CD4-positive, alpha-beta T cell (primary cell): ENCODE data around the gene DIAPH2. TPM values are rescaled to one million over a fixed set of nuclear protein-coding genes. Genes with fewer than 3 reads are reported as not detected.

Source experiments
- ATAC-seq: fragments of 200-7000 bp; cut with Tn5 transposase; one replicate; pipeline ENCODE4 v1.10.0; 2022; ENCODE audit warnings: mild to moderate bottlenecking; ENCODE audit not compliant: poor library complexity
- CTCF ChIA-PET: fragments of 350-600 bp; sonication (Branson Sonifier 250); formaldehyde crosslinking; loops from one replicate; lab custom pipeline; 2021; ENCODE audit warnings: antibody characterized with exemption, inconsistent platforms; lab: Charles Lee
- POLR2A ChIA-PET: fragments of 350-600 bp; sonication (Branson Sonifier 250); formaldehyde crosslinking; loops from one replicate; lab custom pipeline; 2021; ENCODE audit warnings: antibody characterized with exemption, inconsistent platforms; lab: Charles Lee
- DNase-seq, 14 experiments: peaks; one replicate each; pipeline ENCODE4 v3.0.0-alpha.2; 2013 to 2020; ENCODE audit warnings: mixed read lengths in 2 of 14
- H3K27ac ChIP-seq, 2 donors: one replicate each; pipeline versions ENCODE4 v1.5.1 to v1.7.0; 2013; ENCODE audit warnings: low read length in 2 of 2, low read depth in 1 of 2, mild to moderate bottlenecking in 1 of 2
- H3K27me3 ChIP-seq, 2 experiments: 1 replicate in 1 of 2; 2 replicates in 1 of 2; pipeline versions ENCODE4 v1.6.1 to v1.7.0; 2013; ENCODE audit warnings: low read length in 2 of 2, control low read depth in 1 of 2, mild to moderate bottlenecking in 1 of 2, moderate library complexity in 1 of 2; ENCODE audit not compliant: insufficient read depth in 2 of 2, control insufficient read depth in 1 of 2
- H3K36me3 ChIP-seq: one replicate; pipeline ENCODE4 v1.6.1; 2013; ENCODE audit warnings: low read length, control low read depth; ENCODE audit not compliant: insufficient read depth
- H3K4me1 ChIP-seq: one replicate; pipeline ENCODE4 v1.6.1; 2013; ENCODE audit warnings: low read length, control low read depth; ENCODE audit not compliant: insufficient read depth
- H3K4me3 ChIP-seq: one replicate; pipeline ENCODE4 v1.5.1; 2013; ENCODE audit warnings: mild to moderate bottlenecking, low read length, moderate library complexity
- H3K9me3 ChIP-seq, 2 experiments: 1 replicate in 1 of 2; 2 replicates in 1 of 2; pipeline versions ENCODE4 v1.6.1 to v1.7.0; 2013; ENCODE audit warnings: low read length in 2 of 2, mild to moderate bottlenecking in 2 of 2, control low read depth in 1 of 2, moderate library complexity in 1 of 2; ENCODE audit not compliant: control insufficient read depth in 1 of 2, insufficient read depth in 1 of 2
- H3K27ac Mint-ChIP-seq: one replicate; pipeline ENCODE4 v1.8.0; 2020; ENCODE audit warnings: mixed read lengths
- H3K27me3 Mint-ChIP-seq: one replicate; pipeline ENCODE4 v1.8.0; 2021; ENCODE audit warnings: mixed read lengths
- H3K36me3 Mint-ChIP-seq: one replicate; pipeline ENCODE4 v1.8.0; 2021; ENCODE audit warnings: low read depth, mixed read lengths
- H3K4me1 Mint-ChIP-seq: one replicate; pipeline ENCODE4 v1.8.0; 2021; ENCODE audit warnings: low read depth, mixed read lengths
- H3K4me3 Mint-ChIP-seq: one replicate; pipeline ENCODE4 v1.8.0; 2020; ENCODE audit warnings: mild to moderate bottlenecking, mixed read lengths
- H3K9me3 Mint-ChIP-seq: one replicate; pipeline ENCODE4 v1.8.0; 2020; ENCODE audit warnings: mixed read lengths
- CTCF ChIP-seq: fragments of 200-600 bp; IDR thresholded peaks from one replicate; pipeline ENCODE4 v1.8.0; 2022; ENCODE audit warnings: antibody characterized with exemption, mild to moderate bottlenecking
- intact Hi-C, 2 experiments: fragments of 100-400 bp; cut with DNase I in 1 of 2; cut with micrococcal nuclease in 1 of 2; formaldehyde crosslinking; loops; one replicate each; pipeline versions ENCODE4 v1.15.1 to v1.9.0; 2023 to 2025; cut with DNase I, micrococcal nuclease
- total RNA-seq, 174 experiments: library from RNA in 2 of 174; stranded (reverse) in 2 of 174; gene quantifications; one replicate each; pipeline ENCODE4 v1.2.3 and lab custom pipeline; 2021 to 2026

DIAPH2 gene
- total RNA-seq, 2 experiments from 2014 or later, result 11.4 to 11.7 TPM

DNA sequence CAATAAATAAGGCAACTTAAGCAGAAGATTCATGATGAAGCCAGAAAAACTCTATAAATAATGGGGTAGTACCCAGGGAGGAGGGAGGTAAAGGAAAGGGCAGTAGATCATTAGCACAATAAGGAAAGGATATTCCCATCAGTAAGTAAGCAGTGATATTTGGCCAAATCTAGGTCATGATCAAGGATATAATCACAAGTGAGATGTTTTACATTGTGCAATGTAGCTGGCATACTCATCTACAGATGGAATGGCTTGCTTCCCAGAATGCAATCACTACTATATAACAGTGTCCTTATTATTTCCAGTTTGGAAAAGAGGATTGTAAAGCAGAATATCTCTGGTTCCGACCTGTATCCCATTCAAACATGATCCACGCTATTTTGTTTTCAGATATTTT, 682.5 kb downstream of the DIAPH2 start:
- ChIA-PET CTCF (no interaction called here), POLR2A (no interaction called here)
- Mint-ChIP-seq H3K4me1 (no peaks in the 10 kb centered on the region), H3K36me3 (no peaks in the 10 kb centered on the region), H3K27me3 (no peaks in the 10 kb centered on the region), H3K4me3 (no peak overlapping the region), H3K27ac (no peak overlapping the region), H3K9me3 (no peaks in the 10 kb centered on the region)
- no peaks in the 10 kb centered on the region for H3K27me3 ChIP-seq
- no peak for TF ChIP-seq CTCF
- ATAC-seq (no peak), DNase-seq (no peak)
- H3K36me3 ChIP-seq, result no peaks in the 10 kb centered on the region
- intact Hi-C loops, result no loop called here
- no peak overlapping the region for H3K4me3 ChIP-seq
- no peak overlapping the region for H3K27ac ChIP-seq
- H3K4me1 ChIP-seq, result no peaks in the 10 kb centered on the region
- no peaks in the 10 kb centered on the region for H3K9me3 ChIP-seq

DNA sequence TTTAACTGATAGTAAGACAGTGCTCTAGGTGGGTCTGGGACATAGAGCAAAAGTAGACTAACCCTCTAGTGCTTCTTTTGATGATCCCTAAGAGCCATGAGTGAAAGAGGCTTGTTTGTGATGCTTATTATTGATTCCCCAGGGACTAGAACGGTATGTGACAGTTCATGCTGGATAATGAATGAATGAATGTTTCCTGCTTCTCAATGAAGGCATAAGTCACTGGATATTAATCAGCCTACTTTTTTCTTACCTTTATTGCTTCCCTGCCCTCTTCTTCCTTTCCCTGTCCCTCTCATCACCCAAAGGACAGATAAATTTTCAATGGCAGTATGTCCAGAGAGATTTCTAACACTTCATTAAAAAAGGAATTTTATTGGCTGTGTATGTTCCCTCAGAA, 685.3 kb downstream of the DIAPH2 start:
- no peak for TF ChIP-seq CTCF
- Histone ChIP-seq H3K36me3 (no peaks in the 10 kb centered on the region), H3K4me3 (no peak overlapping the region), H3K27ac (no peak overlapping the region), H3K9me3 (no peaks in the 10 kb centered on the region), H3K4me1 (no peaks in the 10 kb centered on the region), H3K27me3 (no peaks in the 10 kb centered on the region)
- ChIA-PET POLR2A (no interaction called here), CTCF (no interaction called here)
- Mint-ChIP-seq H3K36me3 (no peaks in the 10 kb centered on the region), H3K4me3 (no peak overlapping the region), H3K27me3 (no peaks in the 10 kb centered on the region), H3K27ac (no peak overlapping the region), H3K9me3 (no peaks in the 10 kb centered on the region), H3K4me1 (no peaks in the 10 kb centered on the region)
- intact Hi-C loops, result no loop called here
- DNase-seq (no peak), ATAC-seq (no peak)

DNA sequence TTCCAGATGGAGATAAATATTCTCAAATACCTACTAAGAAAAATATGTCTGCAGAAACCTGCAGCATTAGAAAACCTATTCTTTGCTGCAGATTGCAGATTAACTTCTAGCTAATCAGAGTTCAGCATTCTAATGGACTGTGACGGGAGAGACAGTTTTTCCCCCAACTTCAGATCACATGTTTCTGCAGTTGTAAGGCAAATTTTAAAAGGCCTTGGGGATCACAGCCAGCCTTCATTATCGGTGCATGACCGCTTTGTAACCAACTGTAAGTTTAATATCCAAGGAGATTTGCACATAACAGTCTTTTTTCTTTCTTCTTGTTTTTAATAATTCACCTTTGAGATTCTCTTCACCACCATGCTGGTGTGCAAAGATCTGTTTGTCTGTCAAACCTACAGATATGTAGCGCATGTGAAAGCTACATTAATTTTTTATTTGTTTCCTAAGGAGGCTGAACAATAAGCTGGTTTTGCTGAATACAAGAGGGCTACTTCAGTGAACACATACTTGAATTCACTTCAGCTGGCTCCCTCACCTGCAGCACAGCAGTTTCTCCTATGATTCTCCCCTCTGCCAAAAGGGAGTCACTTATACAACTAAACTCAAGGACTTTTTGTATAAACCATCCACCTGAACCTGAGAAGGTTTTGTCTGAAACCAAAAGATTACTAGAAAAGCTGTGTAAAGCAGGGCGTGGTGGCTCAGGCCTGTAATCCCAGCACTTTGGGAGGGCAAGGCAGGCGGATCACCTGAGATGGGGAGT, 687.5 kb downstream of the DIAPH2 start:
- ChIA-PET CTCF (no interaction called here), POLR2A (no interaction called here)
- H3K27ac Mint-ChIP-seq, result no peak overlapping the region
- H3K9me3 Mint-ChIP-seq, result no peaks in the 10 kb centered on the region
- Histone ChIP-seq H3K36me3 (peaks cover 2% of the 10 kb centered on the region), H3K27me3 (no peaks in the 10 kb centered on the region), H3K9me3 (no peaks in the 10 kb centered on the region), H3K4me1 (no peaks in the 10 kb centered on the region), H3K27ac (no peak overlapping the region), H3K4me3 (no peak overlapping the region)
- TF ChIP-seq CTCF, result no peak
- no peak for ATAC-seq
- no peak overlapping the region for H3K4me3 Mint-ChIP-seq
- no peak for DNase-seq
- intact Hi-C loops, result no loop called here
- H3K27me3 Mint-ChIP-seq, result no peaks in the 10 kb centered on the region
- H3K4me1 Mint-ChIP-seq, result no peaks in the 10 kb centered on the region
- H3K36me3 Mint-ChIP-seq, result no peaks in the 10 kb centered on the region
